Uterus (tissue), 4 donors: ENCODE results near the gene INMT. TPM values are rescaled to one million over a fixed set of nuclear protein-coding genes. Genes with fewer than 3 reads are reported as not detected.

Experiments used
- DNase-seq, 2 donors: peaks; one replicate each; pipeline ENCODE4 v3.0.0-alpha.2; 2019 to 2020
- H3K27ac ChIP-seq, 2 donors: fragments of 200-600 bp; sonication (generic); 1 replicate in 1 of 2; 2 replicates in 1 of 2; pipeline ENCODE4 v1.5.1; 2016 to 2018
- H3K27me3 ChIP-seq, 2 donors: fragments of 200-600 bp; sonication (generic); one replicate each; pipeline ENCODE4 v1.5.1; 2018 to 2019; ENCODE audit warnings: control low read depth in 1 of 2
- H3K36me3 ChIP-seq, 2 donors: fragments of 200-600 bp; sonication (generic); one replicate each; pipeline ENCODE4 v1.5.1; 2019; ENCODE audit warnings: control low read depth in 1 of 2
- H3K4me1 ChIP-seq, 2 donors: fragments of 200-600 bp; sonication (generic); one replicate each; pipeline ENCODE4 v1.5.1; 2018 to 2019; ENCODE audit warnings: control low read depth in 1 of 2
- H3K4me3 ChIP-seq, 2 donors: fragments of 200-600 bp; sonication (generic); 1 replicate in 1 of 2; 2 replicates in 1 of 2; pipeline ENCODE4 v1.5.1; 2018 to 2019; ENCODE audit warnings: mild to moderate bottlenecking in 1 of 2
- H3K9me3 ChIP-seq, 2 donors: fragments of 200-600 bp; sonication (generic); one replicate each; pipeline ENCODE4 v1.5.1; 2019; ENCODE audit warnings: control low read depth in 1 of 2
- CTCF ChIP-seq, 4 experiments: fragments of 200-600 bp in 2 of 4; fragments of 450-650 bp in 2 of 4; sonication (generic) in 2 of 4; IDR thresholded peaks; one replicate each; pipeline ENCODE4 v1.5.1; 2016 to 2019; ENCODE audit warnings: antibody characterized with exemption in 4 of 4, mild to moderate bottlenecking in 2 of 4, moderate library complexity in 1 of 4
- POLR2A ChIP-seq, 2 donors: fragments of 450-650 bp; IDR thresholded peaks; one replicate each; pipeline ENCODE4 v1.6.1; 2016; ENCODE audit warnings: antibody characterized with exemption in 2 of 2, mild to moderate bottlenecking in 1 of 2, moderate library complexity in 1 of 2
- intact Hi-C: fragments of 100-400 bp; cut with DNase I; formaldehyde crosslinking; loops from one replicate; pipeline ENCODE4 v1.15.1; 2023; ENCODE audit warnings: low total_unique reads
- total RNA-seq, 4 donors: library from RNA; depleted of rRNA in 3 of 4; stranded (reverse); fragments of >200 nt in 3 of 4; gene quantifications; one replicate each; pipeline versions ENCODE4 v1.1.0 to v1.2.4, GENCODE V29; 2014 to 2023
- donor health status: DM: yes; HTN: yes; CAD: no.

Gene INMT
- total RNA-seq, 4 donors from 2014 or later: 6.5 to 29.2 (median 20.0) TPM

GRCh38 chr7:30727061-30727945, 24.6 kb upstream of the INMT start:
- no peaks in the 10 kb centered on the region for H3K4me1 ChIP-seq
- intact Hi-C loops: loop anchor here (10.0 kb wide), 1 partner anchor 103 kb away; no protein-coding TSS in a partner anchor
- H3K4me3 ChIP-seq: no peak overlapping the region
- no peak overlapping the region for H3K27ac ChIP-seq
- DNase-seq: no peak
- H3K9me3 ChIP-seq: no peaks in the 10 kb centered on the region
- H3K27me3 ChIP-seq: no peaks in the 10 kb centered on the region
- H3K36me3 ChIP-seq: no peaks in the 10 kb centered on the region
- no peak for TF ChIP-seq CTCF (IDR thresholded peaks at IDR 0.05)
- no peak for TF ChIP-seq POLR2A (IDR thresholded peaks at IDR 0.05)

GRCh38 chr7:30728591-30729100, 23.3 kb upstream of the INMT start:
- intact Hi-C loops: loop anchor here (10.0 kb wide), 1 partner anchor 104 kb away; no protein-coding TSS in a partner anchor
- no peak for TF ChIP-seq POLR2A (IDR thresholded peaks at IDR 0.05)
- no peak for TF ChIP-seq CTCF (IDR thresholded peaks at IDR 0.05)
- Histone ChIP-seq H3K4me1 (no peaks in the 10 kb centered on the region), H3K27me3 (no peaks in the 10 kb centered on the region), H3K4me3 (no peak overlapping the region), H3K36me3 (no peaks in the 10 kb centered on the region), H3K9me3 (no peaks in the 10 kb centered on the region), H3K27ac (no peak overlapping the region)
- no peak for DNase-seq

- H3K4me3 ChIP-seq: no peak overlapping the region
- DNase-seq: no peak
- no peak for TF ChIP-seq CTCF (IDR thresholded peaks at IDR 0.05)
- no peak for TF ChIP-seq POLR2A (IDR thresholded peaks at IDR 0.05)
- H3K36me3 ChIP-seq: no peaks in the 10 kb centered on the region
- H3K27ac ChIP-seq: no peak overlapping the region
- H3K9me3 ChIP-seq: no peaks in the 10 kb centered on the region
- intact Hi-C loops: loop anchor here (10.0 kb wide), 1 partner anchor 105 kb away; no protein-coding TSS in a partner anchor
- no peaks in the 10 kb centered on the region for H3K4me1 ChIP-seq
- H3K27me3 ChIP-seq: no peaks in the 10 kb centered on the region
Observed at GRCh38 chr7:30729642-30730041, 22.3 kb upstream of the INMT start.

GRCh38 chr7:30730097-30730496, 21.8 kb upstream of the INMT start:
- no peaks in the 10 kb centered on the region for H3K36me3 ChIP-seq
- DNase-seq: no peak
- H3K27ac ChIP-seq: no peak overlapping the region
- no peaks in the 10 kb centered on the region for H3K4me1 ChIP-seq
- H3K27me3 ChIP-seq: no peaks in the 10 kb centered on the region
- H3K4me3 ChIP-seq: no peak overlapping the region
- TF ChIP-seq CTCF (IDR thresholded peaks at IDR 0.05): no peak
- no peak for TF ChIP-seq POLR2A (IDR thresholded peaks at IDR 0.05)
- intact Hi-C loops: no loop called here
- H3K9me3 ChIP-seq: no peaks in the 10 kb centered on the region

GRCh38 chr7:30730996-30731395, 20.9 kb upstream of the INMT start:
- H3K4me3 ChIP-seq: no peak overlapping the region
- no peak overlapping the region for H3K27ac ChIP-seq
- H3K27me3 ChIP-seq: no peaks in the 10 kb centered on the region
- no peaks in the 10 kb centered on the region for H3K4me1 ChIP-seq
- intact Hi-C loops: no loop called here
- no peak for DNase-seq
- TF ChIP-seq CTCF (IDR thresholded peaks at IDR 0.05) (no peak), POLR2A (IDR thresholded peaks at IDR 0.05) (no peak)
- no peaks in the 10 kb centered on the region for H3K9me3 ChIP-seq
- H3K36me3 ChIP-seq: no peaks in the 10 kb centered on the region
